ENCODE measurements around the gene C15orf39.

DNA sequence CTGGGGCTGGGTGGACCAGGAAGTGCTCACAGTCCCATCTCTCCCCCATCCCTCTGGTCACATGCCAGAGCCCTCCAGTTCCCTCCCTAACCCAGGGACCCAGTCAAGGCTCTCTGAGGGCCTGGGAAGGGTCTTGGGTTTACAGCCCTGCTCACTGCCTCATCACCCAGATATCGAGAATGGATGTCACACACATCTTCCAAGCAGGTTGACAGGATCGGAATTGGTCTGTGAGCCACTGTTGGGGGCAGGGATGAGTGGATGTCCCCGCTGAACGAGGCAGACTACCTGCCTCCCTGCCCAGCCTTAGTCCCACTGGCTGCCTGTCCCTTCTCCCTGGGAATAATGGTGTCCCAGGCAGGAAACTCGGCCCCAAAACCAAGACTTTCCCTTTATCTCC lies 36.5 kb downstream of the C15orf39 start:
- TF ChIP-seq POLR2A (IDR thresholded peaks at IDR 0.05) (no peak), POLR2AphosphoS5 (IDR thresholded peaks at IDR 0.05) (no peak), EP300 (IDR thresholded peaks at IDR 0.05) (no peak)
- TF ChIP-seq, protein P1, sequence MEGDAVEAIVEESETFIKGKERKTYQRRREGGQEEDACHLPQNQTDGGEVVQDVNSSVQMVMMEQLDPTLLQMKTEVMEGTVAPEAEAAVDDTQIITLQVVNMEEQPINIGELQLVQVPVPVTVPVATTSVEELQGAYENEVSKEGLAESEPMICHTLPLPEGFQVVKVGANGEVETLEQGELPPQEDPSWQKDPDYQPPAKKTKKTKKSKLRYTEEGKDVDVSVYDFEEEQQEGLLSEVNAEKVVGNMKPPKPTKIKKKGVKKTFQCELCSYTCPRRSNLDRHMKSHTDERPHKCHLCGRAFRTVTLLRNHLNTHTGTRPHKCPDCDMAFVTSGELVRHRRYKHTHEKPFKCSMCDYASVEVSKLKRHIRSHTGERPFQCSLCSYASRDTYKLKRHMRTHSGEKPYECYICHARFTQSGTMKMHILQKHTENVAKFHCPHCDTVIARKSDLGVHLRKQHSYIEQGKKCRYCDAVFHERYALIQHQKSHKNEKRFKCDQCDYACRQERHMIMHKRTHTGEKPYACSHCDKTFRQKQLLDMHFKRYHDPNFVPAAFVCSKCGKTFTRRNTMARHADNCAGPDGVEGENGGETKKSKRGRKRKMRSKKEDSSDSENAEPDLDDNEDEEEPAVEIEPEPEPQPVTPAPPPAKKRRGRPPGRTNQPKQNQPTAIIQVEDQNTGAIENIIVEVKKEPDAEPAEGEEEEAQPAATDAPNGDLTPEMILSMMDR (IDR thresholded peaks at IDR 0.05) = no peak
